Right renal pelvis (tissue), 4 donors: Measurements from ENCODE around the gene NOTO. TPM values are rescaled to one million over a fixed set of nuclear protein-coding genes. Genes with fewer than 3 reads are reported as not detected.
A peak's percentile ranks its signal among the peaks of the same experiment; 100 is the strongest.

Source experiments
- DNase-seq, 4 donors: peaks; one replicate each; pipeline ENCODE4 v3.0.0-alpha.2; 2013; ENCODE audit warnings: low read depth in 4 of 4, low spot score in 3 of 4, missing footprints in 1 of 4
- polyA plus RNA-seq, 4 donors: library from polyadenylated mRNA; unstranded; fragments of 120-200 nt; gene quantifications; one replicate each; pipeline ENCODE4 v1.2.1, GENCODE V29; 2013; ENCODE audit not compliant: insufficient read length in 4 of 4

The NOTO gene
- polyA plus RNA-seq, 4 donors, result 0.05 TPM; not detected in 3

DNA sequence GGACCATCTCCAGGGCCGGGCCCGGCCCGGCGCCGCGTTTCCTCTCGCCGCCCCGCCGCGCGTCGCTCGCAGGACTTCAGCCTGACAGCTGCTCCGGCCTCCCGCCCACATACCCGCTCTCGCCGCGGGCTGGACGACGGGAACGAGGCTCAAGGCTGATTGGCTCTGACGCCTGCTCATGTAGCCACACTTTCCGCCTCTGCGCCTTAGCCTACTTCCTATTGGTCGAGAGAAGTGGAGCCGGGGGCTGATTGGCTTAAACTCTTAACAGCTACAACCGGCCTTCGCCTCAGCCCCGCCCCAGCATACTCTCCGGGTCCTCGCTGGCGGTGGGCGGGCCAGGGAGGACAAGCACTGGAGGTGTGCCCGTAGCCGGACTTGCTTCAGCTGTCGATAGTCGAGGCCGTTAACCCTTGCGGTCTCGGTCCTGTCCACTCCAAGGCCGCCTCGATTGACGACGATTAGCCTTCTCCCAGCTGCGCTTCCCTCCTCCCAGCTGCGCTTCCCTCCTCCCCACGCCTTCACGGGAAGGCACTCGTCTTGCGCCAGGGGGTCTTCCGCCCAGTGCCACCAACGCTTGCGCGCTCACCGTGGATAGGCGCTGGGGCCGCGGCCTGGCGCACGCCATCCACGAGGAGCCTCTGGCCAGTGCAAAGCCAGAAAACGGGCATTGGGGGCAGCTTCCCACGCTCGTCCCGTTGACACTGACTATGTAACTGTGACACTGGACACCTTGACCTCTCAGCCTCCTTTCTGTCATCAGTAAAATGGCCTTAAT is 31.0 kb downstream of the NOTO start, which contains the start of gene PRADC1:
PRADC1 (minus strand) TSS at position 86 of the 778 bp plus-strand sequence; CDS start at position 7, 79 bp downstream.
- DNase-seq, result peak; percentile 96 to 99 (median 99)

- peak in 3 of 4 donors; percentile 74 to 87 (median 84) for DNase-seq
These were observed 31.8 kb downstream of the NOTO start, which contains the start of gene CCT7 for GRCh38 chr2:73233932-73234832. Gene CCT7, plus strand, starts transcription at chr2:73234308. Its CDS starts 71 bp downstream, at chr2:73234379.

DNA sequence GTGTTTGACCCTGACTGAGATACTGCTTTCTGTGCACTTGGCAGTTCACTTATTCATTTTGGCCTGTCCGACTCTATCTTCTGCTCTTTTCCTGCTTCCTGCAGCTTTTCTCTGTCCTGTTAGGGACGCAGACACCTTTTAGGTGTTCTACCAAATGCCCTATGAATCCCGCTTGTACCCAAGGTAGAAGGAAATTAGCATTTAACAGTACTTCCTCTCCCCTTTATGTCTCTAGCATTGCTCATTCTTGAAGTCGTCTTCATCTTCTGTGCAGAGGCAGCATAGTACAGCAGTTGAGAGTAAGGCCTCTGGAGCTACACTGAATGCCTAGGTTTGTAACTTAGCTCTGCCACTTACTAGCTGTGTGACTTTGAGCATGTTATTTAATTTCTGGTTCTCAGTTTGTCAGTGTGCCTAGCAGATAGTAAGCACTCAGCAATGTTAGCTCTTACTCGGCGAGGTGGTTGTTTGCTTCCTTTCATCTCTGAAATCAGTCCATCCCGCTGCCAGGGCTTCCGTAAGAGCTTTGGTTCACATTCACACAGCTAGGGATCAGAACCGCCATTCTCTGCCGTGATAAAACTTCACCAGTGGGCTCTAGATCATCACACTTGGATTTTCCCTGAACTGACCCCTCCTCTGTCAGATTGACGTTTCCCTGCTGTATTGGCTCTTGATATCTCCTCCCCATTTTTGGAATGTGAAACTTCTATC is 33.1 kb downstream of the NOTO start:
- DNase-seq, result no peak

DNA sequence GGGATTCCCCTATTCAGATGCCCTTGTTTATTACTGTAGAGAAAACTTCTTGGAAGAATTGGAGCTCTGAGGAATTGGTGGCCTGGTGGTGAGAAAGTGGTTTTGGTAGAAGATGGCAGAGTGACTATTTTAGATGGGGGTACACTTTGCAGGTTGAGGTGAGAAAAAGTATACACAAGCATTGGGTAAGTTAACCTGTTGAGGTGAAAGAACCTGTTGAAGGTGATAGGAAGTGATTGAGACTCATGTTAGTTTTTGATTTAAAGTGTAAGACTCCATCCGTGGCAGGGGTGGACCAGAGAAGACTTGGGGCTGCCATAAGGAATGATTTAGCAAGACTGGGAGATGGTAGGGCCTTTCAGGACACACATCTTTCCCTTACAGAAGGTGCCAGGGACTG is 34.8 kb downstream of the NOTO start:
- DNase-seq, result no peak

GRCh38 chr2:73238149-73238548 is 35.8 kb downstream of the NOTO start:
- no peak for DNase-seq

DNA sequence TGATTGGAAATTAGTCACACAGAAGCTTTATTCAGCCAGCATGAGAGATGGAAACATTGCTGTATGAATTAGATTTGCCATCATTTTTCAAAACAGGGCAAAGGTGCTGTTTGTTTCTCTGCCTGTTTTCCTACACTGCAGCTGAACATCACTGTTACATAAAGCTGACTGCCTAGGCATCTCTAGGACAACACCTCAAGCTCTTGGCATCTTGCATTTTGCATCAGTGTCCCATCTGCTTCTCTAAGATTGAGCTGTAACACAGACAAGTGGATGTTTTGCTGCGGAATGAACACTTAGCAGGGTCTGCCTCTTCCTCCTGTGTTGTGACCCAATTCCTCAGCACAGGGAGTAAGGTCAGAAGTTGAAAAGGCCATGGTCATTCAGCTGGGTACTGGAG is 36.6 kb downstream of the NOTO start:
- DNase-seq, result no peak

- no peak for DNase-seq
These were observed 37.4 kb downstream of the NOTO start for GRCh38 chr2:73239776-73240175.

- no peak for DNase-seq
These were observed 41.7 kb downstream of the NOTO start for GRCh38 chr2:73243884-73244570.

- DNase-seq, result no peak
These were observed 42.2 kb downstream of the NOTO start for GRCh38 chr2:73244580-73244979.

GRCh38 chr2:73246850-73247249 is 44.5 kb downstream of the NOTO start:
- DNase-seq, result no peak

DNA sequence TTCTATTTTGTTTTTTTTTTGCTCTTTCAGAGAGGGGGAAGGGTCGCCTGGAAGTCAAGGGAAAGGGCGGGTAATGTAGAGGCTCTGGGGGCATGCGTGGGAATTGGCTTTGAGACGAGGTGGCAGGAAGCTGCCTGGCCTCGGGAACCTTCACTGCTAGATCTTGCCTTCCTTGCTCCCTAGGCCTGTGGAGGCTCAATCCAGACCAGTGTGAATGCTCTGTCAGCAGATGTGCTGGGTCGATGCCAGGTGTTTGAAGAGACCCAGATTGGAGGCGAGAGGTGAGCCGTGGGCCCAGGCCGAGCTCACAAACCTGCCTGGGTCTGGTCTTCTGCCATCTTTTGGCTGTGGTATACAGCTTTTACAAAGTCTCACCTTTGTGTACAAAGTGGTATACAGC is 47.3 kb downstream of the NOTO start:
- DNase-seq, result no peak

DNA sequence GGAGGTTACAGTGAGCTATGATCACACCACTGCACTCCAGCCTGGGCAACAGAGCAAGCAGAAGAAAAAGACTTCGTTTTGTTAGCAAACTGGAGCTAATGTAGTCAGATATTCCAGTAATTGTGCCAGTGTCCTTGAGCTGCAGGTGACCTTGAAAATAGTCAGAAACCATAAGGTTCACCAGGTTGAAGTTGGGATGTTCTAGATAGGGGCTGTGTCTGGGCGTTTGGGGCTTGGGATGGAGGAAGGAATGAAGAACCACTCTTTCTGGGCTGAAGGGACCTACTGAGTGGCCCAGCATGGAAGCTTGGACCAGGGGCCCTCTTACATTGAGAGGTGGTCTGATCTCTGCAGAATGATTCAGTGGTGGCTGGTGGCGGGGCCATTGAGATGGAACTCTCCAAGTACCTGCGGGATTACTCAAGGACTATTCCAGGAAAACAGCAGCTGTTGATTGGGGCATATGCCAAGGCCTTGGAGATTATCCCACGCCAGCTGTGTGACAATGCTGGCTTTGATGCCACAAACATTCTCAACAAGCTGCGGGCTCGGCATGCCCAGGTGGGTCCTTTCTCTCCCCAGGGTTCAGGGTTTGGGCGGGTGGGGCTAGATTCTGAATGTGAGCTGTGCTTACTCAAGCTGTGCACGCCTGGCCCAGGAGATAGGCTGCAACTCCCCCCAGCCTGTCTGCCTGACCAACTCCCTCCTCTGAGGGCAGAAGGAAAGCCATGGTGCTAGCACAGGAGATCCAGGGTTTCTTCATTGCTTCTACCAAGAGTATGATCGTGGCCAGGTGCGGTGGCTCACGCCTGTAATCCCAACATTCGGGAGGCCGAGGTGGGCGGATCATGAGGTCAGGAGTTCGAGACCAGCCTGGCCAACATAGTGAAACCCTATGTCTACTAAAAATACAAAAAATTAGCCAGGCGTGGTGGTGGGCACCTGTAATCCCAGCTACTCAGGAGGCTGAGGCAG is 48.8 kb downstream of the NOTO start:
- DNase-seq, result no peak

DNA sequence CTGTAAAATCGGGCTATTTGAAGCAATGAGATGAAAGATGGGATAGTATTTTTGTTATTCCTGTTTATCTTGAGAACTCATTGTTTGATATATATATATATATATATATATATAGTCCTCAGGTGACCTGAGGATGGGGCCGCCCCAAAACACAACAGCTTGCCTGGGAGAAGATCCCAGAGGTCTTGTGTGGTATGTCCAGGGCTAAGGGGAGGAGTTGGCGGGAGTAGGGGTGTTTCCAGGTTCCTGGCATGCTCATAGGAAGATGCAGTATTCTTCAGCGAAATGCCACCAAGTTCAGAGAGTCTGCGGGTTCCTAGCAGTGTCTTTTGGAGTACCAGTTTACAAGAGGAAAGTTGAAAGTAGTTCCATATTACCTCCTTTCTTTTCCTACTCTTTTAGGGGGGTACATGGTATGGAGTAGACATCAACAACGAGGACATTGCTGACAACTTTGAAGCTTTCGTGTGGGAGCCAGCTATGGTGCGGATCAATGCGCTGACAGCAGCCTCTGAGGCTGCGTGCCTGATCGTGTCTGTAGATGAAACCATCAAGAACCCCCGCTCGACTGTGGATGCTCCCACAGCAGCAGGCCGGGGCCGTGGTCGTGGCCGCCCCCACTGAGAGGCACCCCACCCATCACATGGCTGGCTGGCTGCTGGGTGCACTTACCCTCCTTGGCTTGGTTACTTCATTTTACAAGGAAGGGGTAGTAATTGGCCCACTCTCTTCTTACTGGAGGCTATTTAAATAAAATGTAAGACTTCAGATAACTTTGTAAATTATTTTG is 50.1 kb downstream of the NOTO start:
- no peak for DNase-seq

DNA sequence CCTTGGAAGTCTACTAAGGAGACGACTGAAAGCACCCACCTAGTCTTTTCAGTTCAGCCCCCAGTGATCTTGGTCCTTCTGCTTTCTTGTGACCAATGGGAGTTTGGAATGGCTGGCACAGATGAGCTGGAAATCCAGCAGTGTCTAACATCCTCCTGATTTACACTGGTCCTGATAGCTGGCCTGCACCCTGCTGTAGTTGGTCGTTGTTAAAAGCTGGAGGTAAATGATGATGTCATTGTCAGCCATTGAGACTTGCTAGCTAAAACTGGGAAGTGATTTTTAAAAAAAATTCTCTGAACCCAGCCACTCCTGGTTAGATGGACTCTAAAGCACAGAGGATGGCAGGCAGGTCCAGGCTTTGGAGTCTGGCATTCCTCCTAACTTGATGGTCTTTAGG is 51.0 kb downstream of the NOTO start:
- no peak for DNase-seq

DNA sequence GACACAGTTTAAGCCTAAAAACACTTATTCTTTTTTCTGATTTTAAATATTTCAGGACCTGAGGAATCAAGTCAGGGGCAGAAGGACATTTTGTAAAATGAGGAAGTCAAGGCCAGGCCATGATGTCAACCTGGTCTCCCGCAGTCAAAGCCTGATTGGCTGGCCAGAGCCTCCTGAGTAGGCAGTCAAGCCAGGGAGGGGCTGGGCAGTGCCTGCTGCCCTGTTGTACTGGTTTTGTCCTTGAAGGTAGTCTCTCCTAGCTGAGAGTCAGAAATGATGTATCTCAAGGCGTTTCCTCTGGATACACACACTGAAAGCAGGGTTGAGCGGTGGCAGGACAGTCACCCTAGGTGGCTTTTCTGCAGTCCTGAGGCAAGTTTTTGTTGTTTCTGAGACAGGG is 51.5 kb downstream of the NOTO start:
- no peak for DNase-seq

GRCh38 chr2:73254343-73255006 is 52.1 kb downstream of the NOTO start:
- no peak for DNase-seq

DNA sequence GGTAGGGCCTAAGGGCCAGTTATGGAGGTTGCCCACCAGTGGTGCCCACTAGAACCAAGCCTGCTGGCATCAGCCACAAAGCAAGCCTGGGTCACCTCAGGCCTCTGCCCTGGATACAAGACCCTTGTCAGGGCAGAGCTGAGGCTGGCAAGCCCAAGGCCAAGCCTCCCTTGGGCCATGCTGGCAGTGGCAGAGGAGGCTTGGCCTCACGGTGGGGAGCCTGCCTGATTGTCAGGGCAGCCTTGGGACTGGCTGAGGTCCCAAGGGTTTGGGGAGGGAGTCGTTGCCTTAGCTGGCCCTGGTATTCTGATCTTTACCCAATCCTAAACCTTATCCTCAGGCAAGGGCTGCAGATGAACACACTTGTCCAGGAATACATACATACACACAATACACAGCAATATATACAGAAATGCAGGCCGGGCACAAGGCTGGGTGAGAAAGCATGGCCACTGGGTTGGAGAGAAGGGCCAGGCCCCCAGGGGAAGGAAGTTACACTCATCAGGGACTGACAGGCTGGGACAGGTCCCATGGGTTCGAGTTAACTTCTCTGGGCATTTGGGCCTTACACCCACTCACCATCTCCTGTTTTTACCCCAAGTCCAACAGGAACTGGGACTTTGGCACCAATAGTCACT is 52.8 kb downstream of the NOTO start:
- no peak for DNase-seq
